ENCODE data around the gene ACP5. TPM values are rescaled to one million over a fixed set of nuclear protein-coding genes. Genes with fewer than 3 reads are reported as not detected.

The ACP5 gene
- total RNA-seq, 2 donors from 2014 or later: 11.3 to 30.2 TPM

- Histone ChIP-seq H3K36me3 (no peaks in the 10 kb centered on the region), H3K4me3 (peak within 1 kb of the TSS; percentile 88), H3K4me1 (peaks cover 10% of the 10 kb centered on the region), H3K9me3 (no peaks in the 10 kb centered on the region), H3K27me3 (no peaks in the 10 kb centered on the region), H3K9ac (ENCODE audit: low read depth in 2 of 2, low read length in 2 of 2) (peak within 1 kb of the TSS; percentile 80 to 84), H3K27ac (peak within 1 kb of the TSS; percentile 85)
- TF ChIP-seq CTCF (IDR thresholded peaks at IDR 0.05): no peak
- DNase-seq: peak; percentile 99
- intact Hi-C loops (cut with DNase I): no loop called here
Measured at GRCh38 chr19:11528551-11529341, 48.7 kb downstream of the ACP5 start, which contains the start of gene ECSIT. TSS of gene ECSIT (minus strand) at chr19:11529134. CDS start at chr19:11519170, 9,964 bp downstream.

Other genes starting within 250 kb of the ACP5 start
- gene RAB3D, start 238.0 kb downstream of the ACP5 start, total RNA-seq: 10 to 100 TPM; 47.7 to 54.0 TPM
- gene TMEM205, start 231.4 kb downstream of the ACP5 start, total RNA-seq: 10 to 100 TPM; 45.4 to 63.4 TPM
- 10 to 100 TPM; 17.4 to 21.4 TPM for gene CCDC159, start 231.1 kb downstream of the ACP5 start, total RNA-seq
- gene PLPPR2, start 222.2 kb downstream of the ACP5 start, total RNA-seq: 1 to 10 TPM; 4.8 to 8.0 TPM
- 1 to 10 TPM; 3.0 to 4.6 TPM for gene SWSAP1, start 203.0 kb downstream of the ACP5 start, total RNA-seq
- 1 to 10 TPM; 2.8 to 5.8 TPM for gene EPOR, start 193.3 kb downstream of the ACP5 start, total RNA-seq
- 10 to 100 TPM; 13.8 to 32.7 TPM for gene RGL3, start 158.3 kb downstream of the ACP5 start, total RNA-seq
- gene ODAD3, start 142.5 kb downstream of the ACP5 start, total RNA-seq: under 1 TPM in 1 of 2 donors, not detected in 1; 0.22 TPM
- 100 to 1,000 TPM; 308 to 434 TPM for gene PRKCSH, start 142.0 kb downstream of the ACP5 start, total RNA-seq
- under 1 TPM; 0.25 to 0.50 TPM for gene ELAVL3, start 96.6 kb downstream of the ACP5 start, total RNA-seq
- gene ZNF653, start 71.8 kb downstream of the ACP5 start, total RNA-seq: 10 to 100 TPM; 10.6 to 14.2 TPM
- gene ECSIT, start 48.5 kb downstream of the ACP5 start, total RNA-seq: 100 to 1,000 TPM in 1 of 2 donors, 10 to 100 TPM in 1; 62.8 to 124 TPM
- gene CNN1, start 38.8 kb downstream of the ACP5 start, total RNA-seq: 100 to 1,000 TPM in 1 of 2 donors, 10 to 100 TPM in 1; 10.7 to 354 TPM
- 10 to 100 TPM; 33.8 to 59.8 TPM for gene ELOF1, start 18.4 kb downstream of the ACP5 start, total RNA-seq
- gene ZNF627, start 19.8 kb upstream of the ACP5 start, total RNA-seq: 10 to 100 TPM in 1 of 2 donors, 1 to 10 TPM in 1; 7.6 to 10.3 TPM
- 10 to 100 TPM; 10.7 to 13.1 TPM for gene ZNF823, start 161.3 kb upstream of the ACP5 start, total RNA-seq
- 1 to 10 TPM; 3.5 to 3.8 TPM for gene ZNF441, start 189.4 kb upstream of the ACP5 start, total RNA-seq
- gene ZNF491, start 220.9 kb upstream of the ACP5 start, total RNA-seq: 1 to 10 TPM; 1.9 TPM
- gene ZNF440, start 236.6 kb upstream of the ACP5 start, total RNA-seq: 10 to 100 TPM; 31.4 to 32.2 TPM

Measured in colonic mucosa (tissue), 4 donors.